GM21367 (cell line): ENCODE results near the gene SLC25A51.

Experiments
- ATAC-seq: cut with Tn5 transposase; IDR thresholded peaks from one replicate; pipeline ENCODE4 v1.9.1; 2021; ENCODE audit not compliant: unreplicated experiment

Gene SLC25A51

GRCh38 chr9:37839496-37840461, 64.1 kb downstream of the SLC25A51 start:
- ATAC-seq = no peak
